Ovary (tissue), 9 donors: Measurements from ENCODE around the gene ADRM1. TPM values are rescaled to one million over a fixed set of nuclear protein-coding genes. Genes with fewer than 3 reads are reported as not detected.

Experiments
- DNase-seq, 5 donors: peaks; one replicate each; pipeline ENCODE4 v3.0.0-alpha.2; 2019 to 2020
- H3K27ac ChIP-seq, 2 donors: fragments of 200-600 bp; one replicate each; pipeline versions ENCODE4 v1.5.1 to v1.8.0; 2019 to 2022
- H3K27me3 ChIP-seq: fragments of 200-600 bp; one replicate; pipeline ENCODE4 v1.8.0; 2022
- H3K36me3 ChIP-seq: fragments of 200-600 bp; sonication (generic); one replicate; pipeline ENCODE4 v1.5.1; 2019
- H3K4me1 ChIP-seq: one replicate; pipeline ENCODE4 v1.8.1; 2013; ENCODE audit warnings: mild to moderate bottlenecking, moderate library complexity; ENCODE audit not compliant: insufficient read depth
- H3K4me3 ChIP-seq: fragments of 200-600 bp; sonication (generic); one replicate; pipeline ENCODE4 v1.5.1; 2017
- H3K9me3 ChIP-seq, 2 donors: fragments of 200-600 bp in 1 of 2; sonication (generic) in 1 of 2; one replicate each; pipeline versions ENCODE4 v1.5.1 to v1.8.1; 2013 to 2019; ENCODE audit warnings: mild to moderate bottlenecking in 1 of 2, moderate library complexity in 1 of 2
- EP300 ChIP-seq: sonication (generic); formaldehyde crosslinking; IDR thresholded peaks from one replicate; pipeline ENCODE4 v1.6.1; 2017; ENCODE audit warnings: antibody characterized with exemption
- POLR2A ChIP-seq: fragments of 450-650 bp; IDR thresholded peaks from one replicate; pipeline ENCODE4 v1.6.1; 2017; ENCODE audit warnings: antibody characterized with exemption, mild to moderate bottlenecking, moderate library complexity
- WGBS, 3 donors: extraction: QIAGEN DNeasy Blood & Tissue Kit in 1 of 3; methylation state at CpG; one replicate each; pipeline versions ENCODE4 v1.1.5 to v1.1.7; 2013 to 2017; 5-methylcytosine and 5-hydroxymethylcytosine counted together
- intact Hi-C, 4 donors: fragments of 100-400 bp; cut with DNase I; formaldehyde crosslinking; loops; one replicate each; pipeline versions ENCODE4 v1.11.0 to v1.15.1; 2022 to 2023
- polyA plus RNA-seq, 2 donors: library from polyadenylated mRNA; stranded (reverse); fragments of 200-250 nt in 1 of 2; fragments of 350-450 nt in 1 of 2; fragmentation: Illumina TruSeq in 1 of 2; extraction: RNeasy Lipid Tissue Mini Kit (QIAGEN cat#74804) in 1 of 2; gene quantifications; one replicate each; pipeline ENCODE4 v1.2.3, GENCODE V29; 2013 to 2014
- total RNA-seq, 7 donors: library from RNA; depleted of rRNA in 2 of 7; stranded (reverse); fragments of >200 nt in 2 of 7; fragmentation: NEBNext Ultra II Directional in 3 of 7; extraction: Animal tissue kit (Norgen Biotek cat#: 25700) in 3 of 7; gene quantifications; one replicate each; pipeline versions ENCODE4 v1.1.0 to v1.2.4, GENCODE V29; 2016 to 2023
- TF ChIP-seq, protein P1 (sequence below), 3 donors: fragments of 450-650 bp in 2 of 3; fragments of 200-600 bp in 1 of 3; IDR thresholded peaks; one replicate each; pipeline versions ENCODE4 v1.5.1 to v1.8.0; 2016 to 2022; ENCODE audit warnings: antibody characterized with exemption in 3 of 3, mild to moderate bottlenecking in 1 of 3
- donor health status: DM: no; HTN: no; CAD: no; lungs with moderate emphysema.
- donor health status: DM: no; HTN: no; CAD: no.
- donor health status: Bipolar disorder and iron deficiency.
- donor health status: DM: yes; HTN: yes; CAD: no.
- donor health status: DM: no; HTN: no; CAD: no.
- donor health status: DM: yes; HTN: yes; CAD: no.

Gene ADRM1
- total and polyA plus RNA-seq, 9 donors: 7.8 to 109 (median 55.2) TPM

DNA sequence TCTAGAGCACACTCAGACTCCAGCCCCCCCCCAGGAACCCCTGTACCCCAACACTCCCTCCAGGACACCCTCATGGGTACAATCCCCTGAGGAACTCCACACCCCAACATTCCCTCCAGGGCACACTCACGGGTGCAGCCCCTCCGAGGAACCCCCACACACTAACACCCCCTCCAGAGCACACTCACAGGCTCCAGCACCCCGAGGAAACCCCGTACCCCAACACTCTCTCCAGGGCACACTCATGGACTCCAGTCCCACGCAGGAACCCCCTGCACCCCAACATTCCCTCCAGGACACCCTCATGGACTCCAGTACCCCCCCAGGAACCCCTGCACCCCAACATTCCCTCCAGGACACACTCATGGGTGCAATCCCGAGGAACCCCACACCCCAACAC is 32.7 kb downstream of the ADRM1 start:
- TF ChIP-seq POLR2A (no peak), EP300 (no peak)
- TF ChIP-seq, protein P1, sequence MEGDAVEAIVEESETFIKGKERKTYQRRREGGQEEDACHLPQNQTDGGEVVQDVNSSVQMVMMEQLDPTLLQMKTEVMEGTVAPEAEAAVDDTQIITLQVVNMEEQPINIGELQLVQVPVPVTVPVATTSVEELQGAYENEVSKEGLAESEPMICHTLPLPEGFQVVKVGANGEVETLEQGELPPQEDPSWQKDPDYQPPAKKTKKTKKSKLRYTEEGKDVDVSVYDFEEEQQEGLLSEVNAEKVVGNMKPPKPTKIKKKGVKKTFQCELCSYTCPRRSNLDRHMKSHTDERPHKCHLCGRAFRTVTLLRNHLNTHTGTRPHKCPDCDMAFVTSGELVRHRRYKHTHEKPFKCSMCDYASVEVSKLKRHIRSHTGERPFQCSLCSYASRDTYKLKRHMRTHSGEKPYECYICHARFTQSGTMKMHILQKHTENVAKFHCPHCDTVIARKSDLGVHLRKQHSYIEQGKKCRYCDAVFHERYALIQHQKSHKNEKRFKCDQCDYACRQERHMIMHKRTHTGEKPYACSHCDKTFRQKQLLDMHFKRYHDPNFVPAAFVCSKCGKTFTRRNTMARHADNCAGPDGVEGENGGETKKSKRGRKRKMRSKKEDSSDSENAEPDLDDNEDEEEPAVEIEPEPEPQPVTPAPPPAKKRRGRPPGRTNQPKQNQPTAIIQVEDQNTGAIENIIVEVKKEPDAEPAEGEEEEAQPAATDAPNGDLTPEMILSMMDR (IDR thresholded peaks at IDR 0.05): no peak
- H3K27ac ChIP-seq: no peak overlapping the region
- WGBS, 3 donors: 87 to 94% (median 89%) methylated on average over 6 of the region's 6 CpGs

DNA sequence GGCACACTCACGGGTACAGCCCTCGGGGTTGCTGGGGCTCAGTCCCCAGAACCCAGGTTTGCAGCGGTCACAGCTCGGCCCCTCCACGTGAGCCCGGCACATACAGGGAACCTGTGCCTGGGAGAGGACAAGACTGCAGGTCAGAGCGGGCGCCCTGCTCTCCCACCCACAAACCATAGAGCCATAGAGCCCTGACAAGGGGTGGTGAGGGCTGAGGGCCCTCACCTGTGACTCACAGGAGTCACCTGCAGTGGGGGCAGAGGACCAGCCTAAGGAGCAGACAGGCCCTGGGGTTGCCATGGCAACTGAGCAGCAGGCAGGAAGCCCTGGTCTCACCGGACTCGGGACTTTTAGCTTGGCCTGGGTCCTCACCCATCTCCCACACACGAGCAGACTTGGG is 33.5 kb downstream of the ADRM1 start:
- TF ChIP-seq EP300 (no peak), POLR2A (no peak)
- TF ChIP-seq, protein P1 (IDR thresholded peaks at IDR 0.05): no peak
- H3K27me3 ChIP-seq: no peaks in the 10 kb centered on the region
- WGBS, 3 donors: 76 to 82% (median 78%) methylated on average over 10 to 11 of the region's 11 CpGs
- intact Hi-C loops: no loop called here
- no peak overlapping the region for H3K27ac ChIP-seq
- H3K4me3 ChIP-seq: no peak overlapping the region
- no peaks in the 10 kb centered on the region for H3K4me1 ChIP-seq
- H3K9me3 ChIP-seq: no peaks in the 10 kb centered on the region
- no peak for DNase-seq
- H3K36me3 ChIP-seq: no peaks in the 10 kb centered on the region

More for the DNA sequence above, 32.7 kb downstream of the ADRM1 start:
- no peaks in the 10 kb centered on the region for H3K9me3 ChIP-seq
- H3K4me1 ChIP-seq: no peaks in the 10 kb centered on the region
- intact Hi-C loops: no loop called here
- no peak overlapping the region for H3K4me3 ChIP-seq
- no peaks in the 10 kb centered on the region for H3K36me3 ChIP-seq
- no peak for DNase-seq
- H3K27me3 ChIP-seq: no peaks in the 10 kb centered on the region

DNA sequence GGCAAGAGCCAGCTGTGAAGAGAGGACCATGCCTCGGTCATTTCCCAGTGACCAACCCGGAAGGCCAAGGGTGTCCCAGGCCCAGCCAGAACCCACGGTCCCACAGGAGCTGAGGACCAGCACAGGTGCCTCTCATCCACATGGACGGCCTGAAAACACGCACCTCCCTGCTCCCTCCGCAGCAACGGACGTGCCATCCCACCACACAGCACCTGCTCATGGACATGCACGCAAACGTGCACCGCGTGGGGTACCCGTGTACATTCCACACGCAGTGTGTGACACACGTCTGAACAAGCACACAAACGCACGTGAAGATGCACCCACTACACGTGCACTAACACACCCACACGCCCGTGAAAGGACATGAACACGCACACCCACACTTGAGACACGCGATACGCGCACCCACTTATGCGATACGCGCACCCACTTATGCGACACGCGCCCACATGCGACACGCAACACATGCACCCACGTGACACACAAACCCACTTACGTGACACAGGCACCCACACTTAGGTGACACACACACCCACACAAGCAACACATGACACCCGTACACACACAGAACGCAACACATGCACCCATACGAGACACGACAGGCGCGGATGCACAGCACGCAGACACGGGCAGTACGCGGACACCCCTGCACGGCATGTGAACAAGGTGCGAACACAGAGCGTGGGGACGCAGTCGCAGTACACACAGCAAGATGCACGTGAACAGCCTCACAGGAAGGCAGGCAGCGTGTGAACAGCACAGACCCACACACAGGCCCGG is 34.2 kb downstream of the ADRM1 start:
- TF ChIP-seq EP300: no peak
- TF ChIP-seq, protein P1 (IDR thresholded peaks at IDR 0.05): no peak
- no peak for TF ChIP-seq POLR2A
- no peaks in the 10 kb centered on the region for H3K9me3 ChIP-seq

DNA sequence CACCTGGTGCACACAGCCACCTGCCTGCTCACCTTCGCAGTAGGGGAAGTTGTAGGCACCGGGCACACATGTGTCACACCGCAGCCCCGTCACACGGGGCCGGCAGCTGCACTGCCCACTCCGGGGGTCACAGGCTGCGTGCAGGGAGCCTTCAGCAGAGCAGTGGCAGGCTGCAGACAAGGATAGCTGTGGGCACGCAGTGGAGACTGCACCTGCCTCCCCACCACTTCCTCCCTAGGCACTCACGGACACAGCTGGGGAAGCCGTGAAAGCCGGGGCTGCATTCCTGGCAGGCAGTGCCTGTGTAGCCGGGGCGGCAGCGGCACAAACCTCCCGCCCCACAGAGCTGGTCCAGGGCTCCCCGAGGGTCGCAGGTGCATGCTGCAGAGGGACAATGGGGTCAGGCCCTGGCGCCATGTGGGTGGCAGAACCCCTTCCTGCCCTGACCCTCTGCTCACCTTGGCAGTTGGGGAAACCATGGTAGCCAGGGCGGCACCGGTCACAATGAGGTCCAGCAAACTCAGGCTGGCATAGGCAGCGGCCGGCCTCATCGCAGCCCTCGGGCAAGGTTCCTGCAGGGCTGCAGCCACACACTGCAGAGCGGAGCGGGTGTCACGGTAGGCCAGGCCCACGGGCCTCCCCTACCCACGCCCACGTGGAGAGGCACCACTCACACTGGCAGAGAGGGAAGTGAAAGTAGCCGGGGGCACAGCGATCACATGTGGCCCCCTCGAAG is 34.9 kb downstream of the ADRM1 start:
- 87 to 94% (median 89%) methylated on average over 21 to 34 of the region's 34 CpGs for WGBS, 3 donors
- H3K4me1 ChIP-seq: no peaks in the 10 kb centered on the region
- no peaks in the 10 kb centered on the region for H3K27me3 ChIP-seq
- intact Hi-C loops: no loop called here
- no peaks in the 10 kb centered on the region for H3K36me3 ChIP-seq
- no peak overlapping the region for H3K4me3 ChIP-seq
- DNase-seq: no peak
- no peaks in the 10 kb centered on the region for H3K9me3 ChIP-seq
- no peak overlapping the region for H3K27ac ChIP-seq
- no peak for TF ChIP-seq POLR2A
- TF ChIP-seq, protein P1 (IDR thresholded peaks at IDR 0.05): no peak

More for the DNA sequence above, 34.2 kb downstream of the ADRM1 start:
- H3K4me1 ChIP-seq: no peaks in the 10 kb centered on the region
- intact Hi-C loops: no loop called here
- H3K36me3 ChIP-seq: no peaks in the 10 kb centered on the region
- peak in 1 of 5 donors; percentile 17 for DNase-seq
- no peaks in the 10 kb centered on the region for H3K27me3 ChIP-seq
- H3K4me3 ChIP-seq: no peak overlapping the region
- WGBS, 3 donors: 91 to 92% (median 91%) methylated on average over 53 of the region's 53 CpGs
- no peak overlapping the region for H3K27ac ChIP-seq
